NCI-H2029 (cell line): ENCODE results near the gene NEDD9.

ENCODE experiments used
- DNase-seq: peaks from one replicate; lab custom pipeline; 2025; lab: John Stamatoyannopoulos, UW

Gene NEDD9

GRCh38 chr6:11235062-11235461 is 2.6 kb upstream of the NEDD9 start:
- no peak for DNase-seq

- no peak for DNase-seq
Observed at GRCh38 chr6:11233673-11234573, 1.5 kb upstream of the NEDD9 start.

GRCh38 chr6:11232770-11233626 is 530 bp upstream of the NEDD9 start:
- no peak for DNase-seq

GRCh38 chr6:11231564-11232192 is 790 bp downstream of the NEDD9 start:
- DNase-seq = no peak

- no peak for DNase-seq
Observed at GRCh38 chr6:11231108-11231463, 1.4 kb downstream of the NEDD9 start.

GRCh38 chr6:11230158-11231107 is 2.0 kb downstream of the NEDD9 start:
- no peak for DNase-seq

- no peak for DNase-seq
Observed at GRCh38 chr6:11229655-11230046, 2.8 kb downstream of the NEDD9 start.

GRCh38 chr6:11228935-11229654 is 3.4 kb downstream of the NEDD9 start:
- DNase-seq = no peak

- DNase-seq = no peak
Observed at GRCh38 chr6:11227698-11228097, 4.8 kb downstream of the NEDD9 start.

GRCh38 chr6:11226005-11226404 is 6.5 kb downstream of the NEDD9 start:
- DNase-seq = no peak

GRCh38 chr6:11224966-11225463 is 7.5 kb downstream of the NEDD9 start:
- DNase-seq = no peak

- DNase-seq = no peak
Observed at GRCh38 chr6:11224252-11224965, 8.1 kb downstream of the NEDD9 start.

- no peak for DNase-seq
Observed at GRCh38 chr6:11223286-11223864, 9.1 kb downstream of the NEDD9 start.

- DNase-seq = no peak
Observed at GRCh38 chr6:11222385-11223277, 9.8 kb downstream of the NEDD9 start.

GRCh38 chr6:11221623-11222384 is 10.7 kb downstream of the NEDD9 start:
- no peak for DNase-seq

- DNase-seq = no peak
Observed at GRCh38 chr6:11219400-11219834, 13.1 kb downstream of the NEDD9 start.

GRCh38 chr6:11218538-11219399 is 13.7 kb downstream of the NEDD9 start:
- DNase-seq = no peak
